OCI-LY3 (cell line): Measurements from ENCODE around the gene AIRE.

Experiments used
- EZH2phosphoT487 ChIP-seq: fragments of 200-600 bp; shearing (Covaris generic); IDR thresholded peaks from 2 replicates; pipeline ENCODE4 v1.6.1; 2018; ENCODE audit warnings: antibody characterized with exemption, mixed run types, low read depth
- TF ChIP-seq, protein P1 (sequence below): fragments of 200-600, 300-600 bp; sonication (generic); IDR thresholded peaks from 2 replicates; pipeline ENCODE4 v1.5.1; 2014; ENCODE audit warnings: antibody characterized with exemption, low read length, low read depth

GRCh38 chr21:44331650-44332307, 46.1 kb downstream of the AIRE start:
- TF ChIP-seq, protein P1, sequence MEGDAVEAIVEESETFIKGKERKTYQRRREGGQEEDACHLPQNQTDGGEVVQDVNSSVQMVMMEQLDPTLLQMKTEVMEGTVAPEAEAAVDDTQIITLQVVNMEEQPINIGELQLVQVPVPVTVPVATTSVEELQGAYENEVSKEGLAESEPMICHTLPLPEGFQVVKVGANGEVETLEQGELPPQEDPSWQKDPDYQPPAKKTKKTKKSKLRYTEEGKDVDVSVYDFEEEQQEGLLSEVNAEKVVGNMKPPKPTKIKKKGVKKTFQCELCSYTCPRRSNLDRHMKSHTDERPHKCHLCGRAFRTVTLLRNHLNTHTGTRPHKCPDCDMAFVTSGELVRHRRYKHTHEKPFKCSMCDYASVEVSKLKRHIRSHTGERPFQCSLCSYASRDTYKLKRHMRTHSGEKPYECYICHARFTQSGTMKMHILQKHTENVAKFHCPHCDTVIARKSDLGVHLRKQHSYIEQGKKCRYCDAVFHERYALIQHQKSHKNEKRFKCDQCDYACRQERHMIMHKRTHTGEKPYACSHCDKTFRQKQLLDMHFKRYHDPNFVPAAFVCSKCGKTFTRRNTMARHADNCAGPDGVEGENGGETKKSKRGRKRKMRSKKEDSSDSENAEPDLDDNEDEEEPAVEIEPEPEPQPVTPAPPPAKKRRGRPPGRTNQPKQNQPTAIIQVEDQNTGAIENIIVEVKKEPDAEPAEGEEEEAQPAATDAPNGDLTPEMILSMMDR, result no peak
- no peak for TF ChIP-seq EZH2phosphoT487
